ENCODE data around the gene AMPD3. TPM values are rescaled to one million over a fixed set of nuclear protein-coding genes. Genes with fewer than 3 reads are reported as not detected.

Gene AMPD3
- total RNA-seq, 1 experiment from 2014 or later, result 17.2 TPM

DNA sequence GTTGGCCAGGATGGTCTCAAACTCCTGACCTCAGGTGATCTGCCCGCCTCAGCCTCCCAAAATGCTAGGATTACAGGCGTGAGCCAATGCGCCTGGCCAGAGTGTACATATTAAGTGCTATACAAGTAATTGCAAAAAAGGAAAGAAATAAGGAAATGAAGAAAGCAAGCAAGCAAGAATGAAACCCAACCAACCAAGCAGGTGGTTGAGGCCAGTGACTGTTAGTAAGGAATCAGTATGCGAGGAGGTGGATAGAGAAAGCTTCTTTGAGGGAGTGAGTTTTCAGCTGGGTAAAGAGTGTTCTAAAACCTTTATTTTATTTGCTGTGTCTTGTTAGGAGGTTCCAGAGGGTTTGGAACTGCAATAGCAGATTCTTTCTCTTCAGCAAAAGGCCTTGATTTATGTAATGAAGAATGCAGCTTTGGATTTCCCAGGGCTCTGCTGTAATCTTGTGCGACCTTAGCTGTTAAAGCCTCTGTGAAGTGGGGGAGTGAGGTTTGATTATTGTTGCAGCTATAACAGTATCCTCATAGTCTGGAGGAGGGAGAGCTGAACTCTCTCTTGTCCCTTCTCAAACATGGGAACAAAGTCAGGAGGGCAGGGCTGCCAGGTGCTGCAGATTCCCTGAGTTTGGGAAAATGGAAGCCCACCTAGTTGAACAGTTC lies 5.7 kb downstream of the AMPD3 start:
- DNase-seq (ENCODE audit: low read depth), result no peak

DNA sequence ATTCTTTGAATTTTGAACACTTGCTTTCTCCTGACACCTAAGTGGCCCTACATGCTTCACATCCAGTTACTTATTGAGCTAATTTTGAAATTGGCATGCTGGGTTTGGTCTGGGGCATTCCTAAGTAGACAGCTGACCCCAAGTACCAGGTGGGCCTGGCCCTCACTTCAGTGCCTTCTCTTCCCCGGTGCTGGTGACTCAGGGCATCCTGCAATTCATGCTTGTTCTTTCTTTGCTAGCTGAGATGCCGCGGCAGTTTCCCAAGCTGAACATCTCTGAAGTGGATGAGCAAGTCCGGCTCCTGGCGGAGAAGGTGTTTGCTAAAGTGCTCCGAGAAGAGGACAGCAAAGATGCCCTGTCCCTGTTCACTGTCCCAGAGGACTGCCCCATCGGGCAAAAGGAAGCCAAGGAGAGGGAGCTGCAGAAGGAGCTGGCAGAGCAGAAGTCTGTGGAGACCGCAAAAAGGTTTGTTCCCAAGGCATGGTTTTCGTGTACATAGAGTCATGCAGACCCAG lies 6.3 kb downstream of the AMPD3 start:
- no peak for DNase-seq (ENCODE audit: low read depth)

DNA sequence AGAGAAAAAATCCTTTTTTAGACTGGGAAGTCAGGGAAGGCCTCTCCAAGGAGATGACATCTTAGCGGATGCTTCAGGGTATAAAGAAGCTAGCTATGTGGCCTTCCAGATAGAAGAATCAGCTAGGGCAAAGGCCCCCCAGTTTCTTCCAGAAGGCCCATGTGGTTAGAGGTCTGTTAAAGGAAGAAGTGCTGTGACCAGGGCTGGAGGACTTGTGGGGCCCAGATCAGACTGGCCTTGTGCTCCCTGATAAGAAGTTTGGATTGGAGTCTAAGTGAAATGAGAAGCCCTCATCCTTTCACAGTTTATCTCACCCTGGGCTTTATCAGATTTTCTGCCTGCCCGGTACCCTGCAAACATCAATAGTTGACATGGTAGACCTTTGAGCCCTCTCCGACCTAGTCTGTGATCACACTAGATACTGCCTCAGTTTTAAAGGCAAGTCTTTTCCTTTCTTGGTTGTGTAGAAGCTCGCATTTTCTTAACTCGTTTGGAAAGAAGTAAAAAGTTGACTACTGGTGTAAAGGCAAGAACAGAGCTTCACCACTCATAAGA lies 7.8 kb downstream of the AMPD3 start:
- no peak for DNase-seq (ENCODE audit: low read depth)

DNA sequence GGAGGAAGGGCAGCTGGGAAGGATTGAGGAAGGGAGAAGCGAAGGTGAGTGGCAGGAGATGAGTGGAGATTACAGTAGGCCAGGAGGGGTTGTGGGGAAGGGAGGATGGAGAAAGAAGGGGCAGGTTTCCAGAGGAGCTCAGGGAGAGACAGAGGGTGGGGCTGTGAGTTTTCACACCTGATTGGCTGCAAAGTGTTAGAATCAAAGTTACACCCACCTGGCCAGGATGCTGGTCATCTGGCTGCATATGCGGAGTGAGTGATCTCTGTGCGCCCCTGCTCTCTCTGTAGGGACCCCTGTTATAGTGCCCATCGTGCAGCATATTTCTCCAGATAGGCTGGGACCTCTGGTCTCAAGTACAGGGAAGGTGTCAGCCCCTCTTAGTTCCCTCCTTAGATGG lies 18.3 kb downstream of the AMPD3 start:
- DNase-seq (ENCODE audit: low read depth), result no peak

DNA sequence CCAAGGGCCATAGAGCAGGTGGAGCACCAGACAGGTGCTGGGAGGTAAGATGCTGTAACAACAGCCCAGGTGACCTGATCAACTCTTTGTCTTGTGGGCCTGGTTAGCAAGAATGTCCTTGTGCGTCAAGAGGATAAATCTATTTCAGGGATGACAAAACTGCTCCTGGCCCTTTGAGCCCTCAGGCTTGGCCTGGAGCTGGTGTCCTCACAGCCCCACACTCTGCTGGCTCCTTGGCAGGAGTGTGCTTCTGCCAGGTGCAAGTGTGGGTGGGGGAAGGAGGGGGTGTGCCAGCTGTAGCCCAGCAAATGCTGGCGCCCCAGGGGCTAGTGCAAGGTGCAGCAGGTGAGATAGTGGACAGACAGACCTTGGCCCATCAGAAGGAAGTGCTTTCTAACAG lies 19.5 kb downstream of the AMPD3 start:
- no peak for DNase-seq (ENCODE audit: low read depth)

DNA sequence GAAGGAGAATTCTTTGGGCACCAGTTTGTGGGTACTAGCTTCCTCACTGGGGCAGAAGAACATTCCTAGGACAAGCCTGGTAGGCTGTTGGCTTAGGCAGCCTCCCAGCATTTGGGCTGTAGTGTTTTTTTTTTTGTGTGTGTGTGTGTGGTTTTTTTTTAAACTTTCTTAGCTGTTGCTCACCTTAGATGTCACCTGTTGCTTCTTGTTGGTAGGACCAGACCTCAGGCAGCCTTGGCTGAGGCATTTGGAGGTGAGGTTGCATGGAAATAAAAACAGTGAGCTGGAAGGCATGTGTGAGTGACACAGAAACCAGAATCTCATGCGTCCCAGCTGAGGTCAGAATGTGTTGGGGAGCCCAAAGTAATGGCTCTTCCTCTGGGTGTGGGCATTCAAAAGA lies 21.3 kb downstream of the AMPD3 start:
- no peak for DNase-seq (ENCODE audit: low read depth)

DNA sequence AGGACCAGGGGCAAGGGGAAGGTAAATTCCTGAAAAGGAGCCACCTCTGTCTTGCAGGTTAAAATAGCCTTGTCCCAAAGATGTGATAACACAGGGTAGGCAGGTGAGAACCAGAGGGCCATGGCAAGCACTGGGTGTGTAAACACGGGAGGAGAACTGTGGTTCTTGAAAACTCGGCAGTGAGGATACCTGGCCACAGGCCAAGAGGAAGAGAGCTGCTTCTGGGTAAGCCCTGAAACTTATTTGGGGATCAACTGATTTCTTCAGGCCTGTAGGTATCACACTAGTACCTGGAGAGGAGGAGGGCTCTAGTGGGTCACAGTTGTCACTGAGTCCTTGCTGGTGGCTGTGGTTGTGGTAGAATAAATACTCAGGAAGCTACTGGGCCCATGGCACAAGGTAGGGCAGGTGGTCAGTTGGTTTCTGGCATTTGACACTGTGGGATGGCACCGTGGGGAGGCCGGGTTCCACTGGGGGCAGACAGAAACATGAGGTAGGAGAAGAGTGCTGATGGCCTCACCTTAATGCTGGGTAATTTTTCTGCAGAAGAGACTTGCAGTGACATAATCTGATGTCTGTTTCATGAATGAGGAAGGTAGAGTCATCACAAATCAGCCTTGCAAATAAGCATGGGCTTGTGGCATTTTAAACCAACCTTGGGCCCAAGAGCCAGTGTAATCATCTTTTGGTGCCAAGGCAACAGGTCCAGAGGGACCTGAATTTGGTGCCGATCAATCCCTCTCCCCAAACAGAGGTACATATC lies 22.0 kb downstream of the AMPD3 start:
- DNase-seq (ENCODE audit: low read depth), result no peak

DNA sequence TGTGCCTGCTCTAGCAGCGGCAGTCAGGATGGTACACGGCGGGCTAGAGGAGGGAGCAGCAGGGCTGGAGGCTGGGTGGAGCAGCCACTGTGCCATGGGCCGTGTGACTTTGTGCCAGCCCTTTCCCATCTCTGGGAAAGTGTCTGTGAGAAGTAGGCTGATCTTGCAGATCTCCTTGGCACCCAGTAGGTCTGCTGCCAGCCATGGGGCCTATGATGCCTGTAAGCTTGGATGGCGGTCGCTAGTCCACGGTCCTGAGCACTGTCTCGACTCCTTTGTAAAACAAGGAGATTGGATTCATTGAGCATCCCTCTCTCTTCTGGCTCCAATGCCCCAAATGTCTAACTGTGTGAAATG lies 22.6 kb downstream of the AMPD3 start:
- DNase-seq (ENCODE audit: low read depth), result no peak

DNA sequence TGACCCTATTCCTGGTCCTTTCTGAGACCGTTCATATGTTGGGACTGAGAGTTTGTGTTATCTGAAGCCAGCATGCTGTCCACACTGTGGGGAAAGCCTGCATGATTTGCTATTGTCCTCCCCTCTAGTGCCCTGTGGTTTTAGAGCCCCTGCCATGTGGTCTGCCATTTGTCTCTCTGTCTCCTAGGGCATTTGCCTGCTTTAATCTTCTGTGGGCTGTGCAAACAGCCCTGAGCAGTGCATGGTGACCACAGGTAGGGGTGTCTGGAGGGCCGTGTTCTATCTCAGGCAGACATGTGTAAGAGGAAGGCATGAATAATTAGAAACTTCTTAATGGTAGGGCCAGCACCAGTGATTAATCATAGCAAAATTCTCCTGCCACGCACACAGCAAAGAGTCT lies 23.0 kb downstream of the AMPD3 start:
- DNase-seq (ENCODE audit: low read depth), result no peak

DNA sequence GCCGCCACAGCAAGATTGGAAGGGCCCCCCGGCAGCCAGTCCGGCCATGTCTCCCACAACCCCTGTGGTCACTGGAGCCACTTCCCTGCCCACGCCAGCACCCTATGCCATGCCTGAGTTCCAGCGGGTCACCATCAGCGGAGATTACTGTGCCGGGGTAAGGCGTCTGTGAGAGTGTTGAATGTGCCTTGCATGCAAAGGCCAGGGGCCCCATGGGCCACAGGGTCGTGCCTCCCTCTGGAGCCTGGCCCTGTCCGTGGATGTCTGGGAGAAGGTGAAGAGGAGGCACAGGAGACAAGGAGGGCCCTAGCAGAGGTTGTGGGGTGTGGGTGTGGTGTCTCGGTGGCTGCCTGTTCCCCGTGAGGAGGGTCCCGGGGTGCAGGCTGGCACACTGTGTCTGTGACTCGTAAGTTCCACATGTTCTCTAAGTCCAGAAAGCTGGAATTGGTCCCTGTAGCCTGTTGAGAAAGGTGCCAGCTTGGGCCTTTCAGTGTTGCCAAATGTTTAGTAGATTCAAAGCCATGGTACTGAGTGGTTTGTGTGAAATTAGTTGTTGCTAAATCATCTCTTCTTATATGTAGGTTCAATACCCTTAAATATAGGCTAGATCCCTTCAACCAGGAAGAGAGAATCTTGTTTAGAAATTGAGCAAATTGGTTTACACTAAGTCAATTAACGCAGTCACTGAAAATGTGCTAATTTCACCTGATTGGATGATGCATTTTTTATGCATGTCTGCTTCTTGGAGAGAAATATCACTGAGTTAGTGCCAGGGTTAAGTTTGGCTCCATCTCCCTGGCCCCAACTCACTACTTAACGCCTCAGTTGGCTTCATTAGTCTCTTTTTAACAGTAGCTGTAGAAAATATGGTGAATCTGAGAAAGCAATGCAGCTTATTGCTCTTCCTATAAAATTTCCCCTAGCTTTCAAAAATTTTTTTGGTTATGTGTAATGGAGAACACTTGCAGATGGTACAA lies 23.8 kb downstream of the AMPD3 start:
- DNase-seq (ENCODE audit: low read depth), result no peak

DNA sequence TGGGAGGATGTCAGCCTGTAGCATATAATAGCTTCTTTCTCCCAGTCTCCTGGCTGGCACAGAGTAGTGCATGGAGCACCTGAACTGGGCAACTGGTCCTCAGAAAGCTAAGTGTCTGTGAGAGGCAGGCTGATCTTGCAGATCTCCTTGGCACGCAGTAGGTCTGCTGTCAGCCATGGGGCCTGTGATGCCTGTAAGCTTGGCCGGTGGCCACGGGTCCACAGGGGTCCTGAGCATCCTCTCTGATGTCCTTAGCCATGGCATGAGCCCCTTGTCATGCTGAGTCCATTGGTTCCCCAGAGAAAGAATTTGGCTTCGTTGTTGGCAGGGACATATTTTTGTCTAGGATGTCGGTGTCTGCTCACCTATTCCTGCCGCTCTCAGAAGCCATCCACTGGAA lies 25.0 kb downstream of the AMPD3 start:
- DNase-seq (ENCODE audit: low read depth), result no peak

DNA sequence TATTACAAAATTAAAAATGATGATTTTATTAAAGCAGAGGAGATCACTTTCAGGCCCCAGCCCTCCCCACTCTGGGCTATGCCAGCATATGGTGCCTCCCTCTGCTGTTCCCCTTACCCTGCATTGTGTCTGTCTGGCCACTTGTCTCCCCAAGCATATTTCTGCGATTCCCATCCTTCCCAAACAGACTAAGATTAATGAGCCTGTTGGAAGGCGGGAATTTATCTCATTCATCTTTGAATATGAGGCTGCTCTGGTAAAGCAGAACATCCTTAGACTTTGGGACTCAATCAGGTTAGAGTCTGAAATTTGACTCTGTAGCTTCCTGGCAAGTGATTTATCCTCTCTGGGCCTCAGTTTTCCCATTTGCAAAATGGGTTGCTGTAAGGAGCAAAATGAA lies 25.7 kb downstream of the AMPD3 start:
- DNase-seq (ENCODE audit: low read depth), result no peak

DNA sequence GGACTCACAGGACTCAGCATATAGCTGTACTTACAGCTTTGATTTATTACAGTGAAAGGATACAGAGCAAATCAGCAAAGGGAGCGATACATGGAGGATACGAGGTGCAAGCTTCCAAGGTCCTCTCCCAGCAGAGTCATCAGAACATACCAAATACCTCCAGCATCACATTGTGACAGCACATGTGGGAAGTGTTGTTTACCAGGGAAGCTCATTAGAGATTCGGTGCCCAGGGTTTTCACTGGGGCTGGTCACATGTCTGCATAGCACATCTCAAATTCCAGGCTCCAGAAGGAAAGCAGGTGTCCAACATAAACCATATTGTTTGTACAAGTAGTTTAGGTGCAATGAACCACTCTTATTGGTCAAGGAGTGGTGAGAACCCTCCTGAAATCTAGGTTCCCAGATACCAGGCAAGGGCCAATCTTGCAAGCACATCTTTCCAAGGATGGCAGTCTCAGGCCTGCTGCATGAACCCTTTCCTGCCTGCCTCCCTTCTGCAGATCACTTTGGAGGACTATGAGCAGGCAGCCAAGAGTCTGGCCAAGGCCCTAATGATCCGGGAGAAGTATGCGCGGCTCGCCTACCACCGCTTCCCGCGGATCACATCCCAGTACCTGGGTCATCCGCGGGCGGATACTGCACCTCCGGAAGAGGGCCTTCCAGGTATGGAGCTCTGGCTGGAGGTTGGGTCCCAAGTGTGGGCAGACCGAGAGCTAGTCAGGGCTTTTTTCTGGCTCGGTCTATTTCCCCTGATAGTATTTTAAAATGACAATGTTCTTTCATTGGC lies 26.7 kb downstream of the AMPD3 start:
- DNase-seq (ENCODE audit: low read depth), result no peak

DNA sequence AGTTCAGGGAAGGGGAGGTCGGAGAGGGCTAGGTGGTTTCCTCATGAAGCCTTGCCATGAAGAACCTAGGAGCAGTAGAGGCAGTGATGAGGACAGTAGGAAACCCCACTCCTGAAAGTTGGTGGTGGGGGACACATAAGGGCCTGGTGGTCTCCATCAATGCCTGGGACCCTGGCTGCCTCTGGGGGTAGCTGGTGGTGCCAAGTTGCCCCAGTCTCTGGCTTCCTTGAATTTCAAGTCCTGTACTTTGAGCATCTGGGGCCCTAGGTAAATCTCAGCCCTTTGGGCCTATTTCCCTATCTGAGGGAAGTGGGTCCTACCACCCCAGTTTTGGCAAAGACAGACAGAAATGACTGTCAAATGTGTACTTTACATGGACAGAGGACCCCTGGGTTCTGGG lies 28.1 kb downstream of the AMPD3 start:
- DNase-seq (ENCODE audit: low read depth), result no peak

DNA sequence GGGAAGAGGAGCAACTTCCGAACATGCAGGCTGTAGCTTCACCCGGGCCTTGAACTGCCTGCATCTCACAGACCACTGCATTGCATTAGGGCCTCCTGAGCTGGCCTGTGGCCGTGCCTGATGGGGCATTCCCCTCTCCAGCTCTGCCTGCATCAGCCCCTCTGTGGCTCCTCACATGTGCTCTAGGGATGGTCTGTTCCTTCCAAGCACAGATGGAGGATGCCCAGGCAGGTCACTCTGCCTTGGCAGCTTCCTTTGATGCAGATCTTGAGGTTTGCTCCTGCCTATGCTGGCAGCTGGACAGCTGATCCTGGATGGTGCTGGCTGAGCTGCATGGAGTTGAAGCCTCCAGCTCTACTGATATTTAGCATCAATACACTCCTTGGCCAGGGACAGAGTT lies 28.5 kb downstream of the AMPD3 start:
- DNase-seq (ENCODE audit: low read depth), result no peak

DNA sequence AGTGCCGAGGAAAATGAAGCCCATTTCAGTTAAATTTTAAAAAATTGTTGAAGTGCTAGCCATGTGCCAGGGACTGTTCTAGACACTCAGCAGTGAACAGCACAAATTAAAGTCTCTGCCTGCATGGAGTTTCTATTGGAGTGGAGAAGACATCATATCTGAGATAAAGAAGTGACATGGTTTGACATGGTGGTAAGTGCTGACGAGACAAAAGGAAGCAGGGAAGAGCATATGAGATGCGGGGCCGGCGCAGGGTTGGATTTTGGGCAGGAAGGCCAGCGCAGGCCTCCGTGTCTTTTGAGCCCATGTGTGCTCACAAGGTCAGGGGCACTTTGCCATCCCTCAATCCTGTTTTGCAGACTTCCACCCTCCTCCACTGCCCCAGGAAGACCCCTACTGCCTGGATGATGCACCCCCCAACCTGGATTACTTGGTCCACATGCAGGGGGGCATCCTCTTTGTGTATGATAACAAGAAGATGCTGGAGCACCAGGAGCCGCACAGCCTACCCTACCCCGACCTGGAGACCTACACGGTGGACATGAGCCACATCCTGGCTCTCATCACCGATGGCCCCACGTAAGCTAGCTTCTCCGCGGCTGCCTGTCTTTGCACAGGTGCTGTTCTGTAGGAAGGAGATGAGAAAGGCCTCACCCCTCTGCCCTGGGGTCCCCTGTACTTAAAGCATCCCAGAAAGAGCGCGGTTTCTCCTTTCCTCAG lies 29.6 kb downstream of the AMPD3 start:
- no peak for DNase-seq (ENCODE audit: low read depth)

DNA sequence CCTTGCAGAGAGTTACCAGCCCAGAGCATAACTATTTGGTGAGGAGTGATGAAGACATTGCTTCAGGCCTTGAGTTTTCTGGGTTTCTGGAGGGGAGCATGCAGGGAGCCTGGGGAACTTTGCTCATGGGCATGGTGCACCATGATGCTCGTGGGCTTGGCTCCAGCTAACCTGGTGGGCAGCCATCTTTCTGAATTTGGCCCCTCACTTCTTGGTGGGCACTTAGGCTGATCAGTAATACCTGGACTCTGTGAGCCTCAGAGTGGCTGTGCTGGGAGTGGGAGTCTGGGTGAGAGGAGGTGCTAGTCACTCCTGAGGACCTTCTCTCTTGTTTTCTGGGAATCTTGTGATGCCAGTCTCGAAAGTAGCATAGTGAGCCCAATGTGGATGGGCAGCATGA lies 30.6 kb downstream of the AMPD3 start:
- DNase-seq (ENCODE audit: low read depth), result no peak

DNA sequence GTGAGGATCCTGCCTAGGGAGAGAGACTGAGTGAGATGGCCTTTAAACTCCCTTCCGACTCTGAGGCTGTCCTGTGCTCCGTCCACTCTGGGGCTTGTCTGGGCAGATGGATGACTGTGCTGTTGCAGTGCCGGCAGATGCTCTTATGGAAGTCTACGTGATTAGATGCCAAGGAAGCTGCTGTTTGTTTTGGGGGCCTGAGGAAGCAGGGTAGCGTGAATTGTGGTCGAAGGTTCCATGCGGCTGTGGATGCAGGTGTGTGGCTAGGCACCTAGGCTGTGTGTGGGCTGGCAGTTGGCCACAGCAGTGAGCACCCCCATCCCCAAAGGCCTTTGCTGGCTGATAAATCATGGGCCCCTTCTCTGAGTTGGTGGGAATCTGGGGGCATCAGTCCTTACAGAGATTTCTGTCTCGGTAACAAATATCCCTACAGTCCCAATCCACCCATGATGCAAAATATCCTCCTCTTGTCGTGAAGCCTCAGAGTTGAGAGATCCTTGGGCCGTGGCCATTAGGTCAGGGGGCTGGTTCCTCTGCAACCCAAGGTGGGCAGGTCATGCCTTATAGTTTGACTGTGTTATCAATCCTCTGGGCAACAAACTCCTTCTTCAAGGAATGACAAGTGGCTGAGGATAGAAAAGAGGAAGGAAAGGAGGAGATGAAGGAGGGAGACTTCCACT lies 31.2 kb downstream of the AMPD3 start:
- no peak for DNase-seq (ENCODE audit: low read depth)

DNA sequence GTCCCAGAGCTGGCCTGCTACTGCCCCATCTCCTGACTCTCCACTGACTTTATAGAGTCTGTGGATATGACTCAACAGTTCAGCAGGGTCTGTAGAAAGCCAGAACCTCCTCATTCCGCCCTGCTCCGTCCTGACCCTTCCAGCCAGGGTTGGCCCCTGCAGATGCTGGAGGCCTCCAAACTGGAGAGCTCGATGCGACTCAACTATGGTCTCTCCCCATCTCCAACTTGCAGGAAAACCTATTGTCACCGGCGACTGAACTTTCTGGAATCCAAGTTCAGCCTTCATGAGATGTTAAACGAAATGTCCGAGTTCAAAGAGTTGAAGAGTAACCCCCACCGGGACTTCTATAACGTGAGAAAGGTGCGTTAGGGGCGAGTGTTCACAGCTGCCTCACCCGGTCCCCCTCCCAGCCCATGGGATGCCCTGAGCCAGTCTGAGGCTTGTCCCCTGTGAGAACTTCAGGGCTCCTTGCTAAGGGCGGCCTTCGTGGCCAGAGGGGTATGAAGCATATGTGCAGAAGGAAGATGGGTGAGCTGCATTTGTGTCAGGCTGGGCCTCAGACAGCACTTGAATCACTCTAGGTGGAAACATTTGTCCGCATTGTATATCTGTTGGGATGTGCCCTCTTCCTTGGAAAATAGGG lies 32.1 kb downstream of the AMPD3 start:
- no peak for DNase-seq (ENCODE audit: low read depth)
